ENCODE results near the gene C17orf78.

DNA sequence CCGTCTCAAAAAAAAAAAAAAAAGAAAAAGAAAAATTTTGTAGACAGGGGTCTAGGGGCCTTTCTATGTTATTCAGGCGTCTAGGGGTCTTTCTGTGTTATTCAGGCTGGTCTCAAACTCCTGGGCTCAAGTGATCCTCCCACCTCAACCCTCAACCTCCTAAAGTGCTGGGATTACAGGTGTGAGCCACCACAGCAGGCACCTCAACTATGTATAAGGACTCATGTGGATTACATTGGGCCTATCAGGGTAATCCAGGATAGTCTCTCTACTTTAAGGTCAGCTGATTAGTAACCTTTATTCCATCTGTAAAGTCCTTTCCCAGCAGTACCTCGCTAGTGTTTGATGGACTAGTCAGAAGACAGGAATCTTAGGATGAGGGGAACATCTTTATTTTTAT is 53.3 kb downstream of the C17orf78 start:
- TF ChIP-seq, protein P1, sequence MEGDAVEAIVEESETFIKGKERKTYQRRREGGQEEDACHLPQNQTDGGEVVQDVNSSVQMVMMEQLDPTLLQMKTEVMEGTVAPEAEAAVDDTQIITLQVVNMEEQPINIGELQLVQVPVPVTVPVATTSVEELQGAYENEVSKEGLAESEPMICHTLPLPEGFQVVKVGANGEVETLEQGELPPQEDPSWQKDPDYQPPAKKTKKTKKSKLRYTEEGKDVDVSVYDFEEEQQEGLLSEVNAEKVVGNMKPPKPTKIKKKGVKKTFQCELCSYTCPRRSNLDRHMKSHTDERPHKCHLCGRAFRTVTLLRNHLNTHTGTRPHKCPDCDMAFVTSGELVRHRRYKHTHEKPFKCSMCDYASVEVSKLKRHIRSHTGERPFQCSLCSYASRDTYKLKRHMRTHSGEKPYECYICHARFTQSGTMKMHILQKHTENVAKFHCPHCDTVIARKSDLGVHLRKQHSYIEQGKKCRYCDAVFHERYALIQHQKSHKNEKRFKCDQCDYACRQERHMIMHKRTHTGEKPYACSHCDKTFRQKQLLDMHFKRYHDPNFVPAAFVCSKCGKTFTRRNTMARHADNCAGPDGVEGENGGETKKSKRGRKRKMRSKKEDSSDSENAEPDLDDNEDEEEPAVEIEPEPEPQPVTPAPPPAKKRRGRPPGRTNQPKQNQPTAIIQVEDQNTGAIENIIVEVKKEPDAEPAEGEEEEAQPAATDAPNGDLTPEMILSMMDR (IDR thresholded peaks at IDR 0.05) = no peak
- TF ChIP-seq POLR2A (IDR thresholded peaks at IDR 0.05) (no peak), POLR2AphosphoS5 (IDR thresholded peaks at IDR 0.05) (no peak)

Data from breast epithelium (tissue), 3 donors.